HUES6 (cell line): ENCODE measurements around the gene OPTN.
"Not testable (repeated sequence)": the region's sequence is repeated elsewhere in the genome, so short reads cannot be mapped to it uniquely, and the experiment has no call there.

Source experiments
- H3K27ac ChIP-seq: 2 replicates; pipeline ENCODE4 v1.7.0; 2013; ENCODE audit warnings: low read depth, mild to moderate bottlenecking, low read length, inconsistent platforms
- H3K27me3 ChIP-seq: 2 replicates; pipeline ENCODE4 v1.6.1; 2013; ENCODE audit warnings: low read length; ENCODE audit not compliant: control insufficient read depth, insufficient read depth
- H3K36me3 ChIP-seq: 2 replicates; pipeline ENCODE4 v1.6.1; 2013; ENCODE audit warnings: low read length; ENCODE audit not compliant: control insufficient read depth, insufficient read depth
- H3K4me1 ChIP-seq: 2 replicates; pipeline ENCODE4 v1.6.1; 2013; ENCODE audit warnings: low read length; ENCODE audit not compliant: control insufficient read depth, insufficient read depth
- H3K4me3 ChIP-seq: 2 replicates; pipeline ENCODE4 v1.5.1; 2013; ENCODE audit warnings: low read depth, low read length
- H3K9ac ChIP-seq: one replicate; pipeline ENCODE4 v1.6.1; 2013; ENCODE audit warnings: mild to moderate bottlenecking, low read length
- H3K9me3 ChIP-seq: 2 replicates; pipeline ENCODE4 v1.6.1; 2013; ENCODE audit warnings: low read depth, low read length; ENCODE audit not compliant: control insufficient read depth, insufficient read depth

OPTN gene

DNA sequence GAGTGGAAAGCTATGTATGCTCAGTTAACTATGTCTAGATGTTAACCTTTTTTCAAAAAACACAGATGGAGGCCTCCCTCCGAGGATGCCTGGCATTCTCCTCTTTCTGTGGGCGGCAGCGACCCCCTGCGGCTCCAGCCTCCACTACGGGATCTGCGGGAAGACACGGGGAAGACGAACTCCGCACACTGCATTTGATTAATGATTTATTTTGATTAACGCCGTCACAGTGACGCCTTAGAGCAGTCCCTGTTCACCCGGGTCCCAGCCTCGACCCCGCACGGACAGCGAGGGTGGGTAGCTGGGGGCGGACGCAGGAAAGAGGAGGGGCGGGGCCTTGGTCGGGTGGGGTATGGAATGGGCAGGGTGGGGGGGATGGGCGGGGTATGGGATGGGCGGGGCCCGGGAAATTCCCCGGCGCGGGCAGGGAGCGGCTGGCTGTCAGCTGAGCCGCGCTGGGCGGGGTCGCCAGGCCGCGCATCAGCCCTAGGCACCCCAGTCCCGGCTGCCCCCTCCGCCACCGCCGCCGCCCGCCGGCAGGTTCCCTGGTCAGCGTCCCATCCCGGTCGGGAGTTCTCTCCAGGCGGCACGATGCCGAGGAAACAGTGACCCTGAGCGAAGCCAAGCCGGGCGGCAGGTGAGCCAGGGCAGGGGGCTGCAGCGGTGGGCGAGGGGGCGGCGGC, at the start of gene OPTN:
Gene OPTN (plus strand): TSS at position 498 of the 683 bp plus-strand sequence. CDS start 8,960 bp downstream, outside the sequence.
- Histone ChIP-seq H3K27me3 (peaks cover 6% of the 10 kb centered on the region), H3K36me3 (no peaks in the 10 kb centered on the region), H3K9ac (peak within 1 kb of the TSS; percentile 74), H3K4me3 (peak within 1 kb of the TSS; percentile 100), H3K4me1 (peaks cover 7% of the 10 kb centered on the region), H3K27ac (no peak within 1 kb of the TSS; the same call in 1 of the 2 replicates), H3K9me3 (no peaks in the 10 kb centered on the region)

DNA sequence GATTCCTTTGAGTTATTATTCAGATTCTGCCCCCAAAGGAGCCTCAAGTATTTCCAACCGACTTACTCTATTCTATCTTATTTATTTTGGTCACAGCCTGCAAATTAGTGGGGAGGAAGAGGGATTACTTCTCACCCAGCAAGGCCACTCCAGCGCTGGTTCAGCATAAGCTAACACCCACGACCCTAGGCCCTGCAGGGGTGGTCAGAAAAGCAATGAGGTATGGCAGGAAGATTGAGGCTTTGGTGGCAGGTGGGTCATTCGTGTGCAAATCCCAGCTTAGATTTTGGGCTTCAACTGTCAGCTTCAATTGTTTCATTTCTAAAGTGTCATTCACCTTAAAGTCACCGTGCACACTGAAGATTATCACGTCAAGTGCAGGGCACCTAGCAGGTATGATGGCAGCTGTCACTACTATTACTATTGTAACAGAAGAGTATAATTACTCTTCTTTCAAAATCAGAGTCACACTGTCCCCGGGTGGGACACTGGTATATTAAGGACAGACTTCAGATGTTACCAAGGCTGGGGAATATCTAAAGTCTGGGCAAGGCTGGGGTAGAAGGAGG, 48.8 kb upstream of the OPTN start:
- H3K9me3 ChIP-seq: no peaks in the 10 kb centered on the region
- no peaks in the 10 kb centered on the region for H3K36me3 ChIP-seq
- H3K4me1 ChIP-seq: peaks cover 15% of the 10 kb centered on the region
- H3K4me3 ChIP-seq: no peak overlapping the region
- H3K27me3 ChIP-seq: no peaks in the 10 kb centered on the region
- no peak overlapping the region for H3K9ac ChIP-seq
- H3K27ac ChIP-seq: no peak overlapping the region

DNA sequence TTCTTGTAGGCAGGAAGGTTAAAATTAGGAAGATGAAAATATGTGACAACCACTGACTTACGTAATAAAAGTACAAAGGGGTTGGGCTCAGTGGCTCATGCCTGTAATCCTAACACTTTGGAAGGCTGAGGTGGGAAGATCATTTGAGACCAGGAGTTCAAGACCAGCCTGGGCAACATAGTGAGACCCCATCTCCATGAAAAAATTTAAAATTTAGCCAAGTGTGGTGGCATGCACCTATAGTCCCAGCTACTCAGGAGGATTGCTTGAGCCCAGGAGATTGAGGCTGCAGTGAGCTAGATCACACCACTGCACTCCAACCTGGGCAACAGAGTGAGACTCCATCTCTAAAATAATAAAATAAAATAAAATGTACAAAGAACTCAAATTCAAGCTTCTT, 46.8 kb upstream of the OPTN start:
- not testable (repeated sequence) for H3K9ac ChIP-seq, H3K27ac ChIP-seq, H3K36me3 ChIP-seq, H3K27me3 ChIP-seq, H3K4me3 ChIP-seq, H3K4me1 ChIP-seq, H3K9me3 ChIP-seq

DNA sequence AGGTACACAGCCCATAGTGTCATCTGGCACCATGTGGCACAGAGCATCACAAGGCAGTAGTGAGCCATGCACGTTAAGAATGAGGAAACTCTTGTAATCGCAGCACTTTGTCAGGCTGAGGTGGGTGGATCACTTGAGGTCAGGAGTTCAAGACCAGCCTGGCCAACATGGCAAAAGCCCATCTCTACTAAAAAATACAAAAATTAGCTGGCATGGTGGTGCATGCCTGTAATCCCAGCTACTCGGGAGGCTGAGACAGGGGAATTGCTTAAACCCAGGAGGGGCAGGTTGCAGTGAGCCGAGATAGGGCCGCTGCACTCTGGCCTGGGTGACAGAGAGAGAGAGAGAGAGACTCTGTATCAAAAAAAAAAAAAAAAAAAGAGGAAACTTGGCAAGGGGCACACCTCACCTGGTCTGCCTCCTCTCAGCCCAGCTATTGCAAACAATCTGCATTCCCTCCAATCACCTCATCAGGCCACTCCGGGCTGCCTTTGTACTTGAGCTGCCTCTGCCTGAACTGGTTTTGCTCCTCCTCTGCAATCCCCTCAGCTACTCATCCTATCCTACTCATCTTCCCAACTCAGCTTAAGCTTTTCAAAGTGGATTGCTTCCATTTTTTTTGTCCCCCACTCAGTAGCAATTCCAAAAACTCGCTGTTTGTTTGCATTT, 46.0 kb upstream of the OPTN start:
- H3K4me3 ChIP-seq: no peak overlapping the region
- H3K4me1 ChIP-seq: peaks cover 4% of the 10 kb centered on the region; the same call in 1 of the 2 replicates
- H3K36me3 ChIP-seq: no peaks in the 10 kb centered on the region
- no peak overlapping the region for H3K9ac ChIP-seq
- no peak overlapping the region for H3K27ac ChIP-seq
- no peaks in the 10 kb centered on the region for H3K9me3 ChIP-seq
- H3K27me3 ChIP-seq: no peaks in the 10 kb centered on the region

DNA sequence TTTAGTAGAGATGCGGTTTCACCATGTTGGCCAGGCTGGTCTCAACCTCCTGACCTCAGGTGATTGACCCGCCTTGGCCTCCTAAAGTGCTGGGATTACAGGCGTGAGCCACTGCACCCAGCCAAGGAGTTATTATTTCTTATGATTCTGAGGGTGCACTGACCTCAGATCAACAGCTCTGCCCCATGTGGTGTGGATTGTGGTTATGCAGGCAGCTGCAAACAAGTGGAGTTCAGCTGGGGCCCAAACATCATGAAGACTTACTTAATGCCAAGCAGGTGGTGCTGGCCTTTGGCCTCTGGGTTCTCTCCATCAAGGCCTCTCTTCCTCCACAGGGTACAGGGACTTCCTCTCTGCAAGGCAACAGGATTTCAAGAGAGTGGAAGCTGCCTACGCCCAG, 45.1 kb upstream of the OPTN start:
- H3K36me3 ChIP-seq: no peaks in the 10 kb centered on the region

DNA sequence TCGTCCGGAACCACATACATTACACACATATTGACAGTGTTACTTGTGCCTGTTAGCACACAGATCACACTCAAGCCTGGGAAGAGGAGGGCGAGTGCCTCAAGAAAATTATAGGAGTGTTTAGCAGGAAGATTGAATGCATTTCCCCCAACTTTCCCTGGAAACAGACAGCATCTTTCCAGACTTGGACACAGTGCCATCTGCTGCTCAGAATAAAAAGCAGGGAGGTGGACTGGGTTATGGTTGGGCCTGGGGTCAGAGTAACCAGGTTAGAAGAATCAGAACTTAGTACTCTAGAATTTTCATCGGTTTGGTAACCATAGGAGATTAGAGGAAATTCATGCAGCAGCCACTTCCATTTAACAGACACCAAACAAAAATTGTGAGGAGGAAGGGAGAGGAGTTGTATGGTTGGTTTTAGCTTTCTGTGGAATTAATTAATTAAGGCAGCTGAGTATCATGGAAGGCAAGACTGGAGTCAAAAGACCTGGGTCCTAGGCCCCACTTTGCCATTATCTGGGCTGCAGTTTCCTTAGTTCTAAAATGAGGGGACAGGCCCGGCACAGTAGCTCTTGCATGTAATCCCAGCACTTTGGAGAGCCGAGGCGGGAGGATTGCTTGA, 43.4 kb upstream of the OPTN start:
- Histone ChIP-seq H3K27me3 (no peaks in the 10 kb centered on the region), H3K27ac (no peak overlapping the region), H3K9me3 (no peaks in the 10 kb centered on the region), H3K36me3 (no peaks in the 10 kb centered on the region), H3K4me1 (no peaks in the 10 kb centered on the region), H3K4me3 (no peak overlapping the region), H3K9ac (no peak overlapping the region)

More for the DNA sequence above, 45.1 kb upstream of the OPTN start:
- Histone ChIP-seq H3K9ac (no peak overlapping the region), H3K9me3 (no peaks in the 10 kb centered on the region), H3K4me1 (peaks cover 3% of the 10 kb centered on the region; the same call in 1 of the 2 replicates), H3K27ac (no peak overlapping the region), H3K27me3 (no peaks in the 10 kb centered on the region), H3K4me3 (no peak overlapping the region)

DNA sequence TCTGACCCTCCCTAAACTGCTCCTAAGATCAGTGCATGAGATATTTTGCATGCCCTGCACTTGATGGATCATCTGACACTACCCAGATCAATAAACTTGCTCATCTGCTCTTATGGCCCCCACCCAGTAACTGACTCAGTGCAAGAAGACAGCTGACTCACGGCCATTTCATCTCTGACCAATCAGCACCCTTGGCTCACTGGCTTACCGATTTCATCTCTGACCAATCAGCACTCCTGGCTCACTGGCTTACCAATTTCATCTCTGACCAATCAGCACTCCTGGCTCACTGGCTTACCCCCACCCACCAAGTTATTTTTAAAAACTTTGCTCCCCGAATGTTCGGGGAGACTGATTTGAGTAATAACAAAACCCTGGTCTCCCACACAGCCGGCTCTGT, 37.2 kb upstream of the OPTN start:
- H3K27ac ChIP-seq: no peak overlapping the region

DNA sequence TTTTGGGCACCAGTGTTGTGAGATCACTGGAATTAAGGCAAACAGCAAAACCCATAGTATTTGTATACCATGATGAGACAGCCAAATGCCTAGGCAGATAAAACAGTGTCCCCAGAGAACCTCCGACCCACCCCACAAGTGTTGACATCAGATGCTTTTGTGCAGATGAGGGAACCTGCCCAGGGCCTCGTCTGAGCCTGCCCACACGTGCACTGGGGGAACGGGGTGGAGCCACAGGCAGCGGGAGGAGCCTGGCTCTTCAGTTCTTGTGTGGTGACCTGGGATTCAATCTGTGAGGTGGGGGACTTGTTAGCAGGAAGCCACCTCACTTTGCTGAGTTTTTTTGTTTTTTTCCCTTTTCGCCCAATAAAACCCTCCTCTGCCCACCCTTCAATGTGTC, 33.4 kb upstream of the OPTN start:
- Histone ChIP-seq H3K9me3 (peaks cover 9% of the 10 kb centered on the region), H3K27ac (no peak overlapping the region), H3K36me3 (no peaks in the 10 kb centered on the region), H3K27me3 (no peaks in the 10 kb centered on the region), H3K9ac (no peak overlapping the region), H3K4me1 (no peaks in the 10 kb centered on the region), H3K4me3 (no peak overlapping the region)

More for the DNA sequence above, 37.2 kb upstream of the OPTN start:
- no peak overlapping the region for H3K9ac ChIP-seq
- no peaks in the 10 kb centered on the region for H3K9me3 ChIP-seq
- H3K4me3 ChIP-seq: no peak overlapping the region
- no peaks in the 10 kb centered on the region for H3K36me3 ChIP-seq
- no peaks in the 10 kb centered on the region for H3K27me3 ChIP-seq
- H3K4me1 ChIP-seq: no peaks in the 10 kb centered on the region

DNA sequence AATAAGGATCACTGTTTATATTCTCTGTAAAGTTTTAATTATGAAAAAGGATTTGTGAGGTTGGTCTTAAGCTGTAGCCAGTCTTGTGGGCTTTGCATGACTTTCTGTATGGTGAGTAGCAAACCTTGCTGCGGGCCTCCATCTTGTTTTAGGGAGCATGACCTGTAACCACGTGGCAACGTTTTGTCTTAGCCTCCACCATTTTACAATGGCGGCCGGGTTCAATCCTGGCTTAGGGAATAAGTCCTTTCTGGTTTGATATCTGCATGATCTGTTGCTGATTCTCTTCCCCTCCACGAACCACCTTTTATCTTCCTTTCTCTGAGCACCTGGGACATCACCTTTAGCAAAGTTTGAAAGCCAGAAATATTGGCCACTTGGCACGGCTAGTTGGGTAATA, 32.5 kb upstream of the OPTN start:
- H3K27ac ChIP-seq: no peak overlapping the region
- no peak overlapping the region for H3K4me3 ChIP-seq
- no peaks in the 10 kb centered on the region for H3K36me3 ChIP-seq
- H3K9me3 ChIP-seq: peaks cover 10% of the 10 kb centered on the region
- no peaks in the 10 kb centered on the region for H3K27me3 ChIP-seq
- no peaks in the 10 kb centered on the region for H3K4me1 ChIP-seq
- no peak overlapping the region for H3K9ac ChIP-seq

DNA sequence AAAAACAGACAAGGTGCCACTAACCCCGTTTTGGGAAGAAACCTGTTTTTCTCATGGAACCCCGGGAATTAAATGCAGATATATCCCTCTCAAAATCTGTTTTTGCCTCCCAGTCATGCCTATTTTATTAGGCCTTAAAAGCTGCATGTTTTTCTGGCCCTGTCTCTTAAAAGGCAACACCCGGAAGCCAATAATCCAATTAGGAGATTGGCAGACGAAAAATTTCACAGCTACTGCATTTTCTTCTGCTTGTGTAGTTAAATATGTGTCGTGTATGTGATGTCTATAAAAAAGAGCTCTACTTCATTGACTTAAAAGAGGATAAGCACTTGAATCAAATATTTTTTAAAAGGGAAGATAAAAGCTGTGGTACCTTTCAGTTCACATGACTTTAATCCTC, 31.9 kb upstream of the OPTN start:
- no peak overlapping the region for H3K4me3 ChIP-seq
- H3K4me1 ChIP-seq: no peaks in the 10 kb centered on the region
- H3K9me3 ChIP-seq: peaks cover 10% of the 10 kb centered on the region
- no peaks in the 10 kb centered on the region for H3K27me3 ChIP-seq
- H3K27ac ChIP-seq: no peak overlapping the region
- no peaks in the 10 kb centered on the region for H3K36me3 ChIP-seq
- H3K9ac ChIP-seq: no peak overlapping the region

DNA sequence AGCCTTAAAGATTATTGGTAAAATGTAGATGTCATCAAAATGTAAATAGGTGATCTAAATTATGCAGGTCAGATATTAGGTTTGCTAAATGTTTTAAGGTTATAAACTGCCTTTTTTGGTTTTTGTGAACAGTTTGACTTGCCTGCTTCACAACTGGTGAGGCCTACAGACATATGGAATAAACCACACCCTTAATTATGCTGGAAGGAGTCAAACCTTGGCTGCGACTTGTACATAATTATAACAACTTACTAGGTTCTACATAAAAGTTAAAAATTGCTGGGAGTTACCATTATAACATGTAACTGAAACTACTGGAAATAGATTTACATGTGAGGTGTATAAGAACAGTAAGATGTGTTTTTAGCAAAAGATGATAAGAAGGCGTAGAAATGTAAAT, 31.5 kb upstream of the OPTN start:
- Histone ChIP-seq H3K4me1 (no peaks in the 10 kb centered on the region), H3K36me3 (no peaks in the 10 kb centered on the region)

More for the DNA sequence above, 31.5 kb upstream of the OPTN start:
- no peak overlapping the region for H3K27ac ChIP-seq
- no peaks in the 10 kb centered on the region for H3K27me3 ChIP-seq
- H3K4me3 ChIP-seq: no peak overlapping the region
- H3K9me3 ChIP-seq: peaks cover 10% of the 10 kb centered on the region
- H3K9ac ChIP-seq: no peak overlapping the region
